IPS-20b (cell line): ENCODE measurements around the gene GRIK5.
A peak's percentile ranks its signal among the peaks of the same experiment; 100 is the strongest.

Source experiments
- H3K27ac ChIP-seq: one replicate; pipeline ENCODE4 v1.5.1; 2013; ENCODE audit warnings: low read length
- H3K27me3 ChIP-seq: 2 replicates; pipeline ENCODE4 v1.6.1; 2013; ENCODE audit warnings: mild to moderate bottlenecking, low read length, inconsistent platforms; ENCODE audit not compliant: insufficient read depth
- H3K36me3 ChIP-seq: 2 replicates; pipeline ENCODE4 v1.6.1; 2013; ENCODE audit warnings: low read depth, mild to moderate bottlenecking, inconsistent platforms, low read length, moderate library complexity; ENCODE audit not compliant: insufficient read depth
- H3K4me1 ChIP-seq: 2 replicates; pipeline ENCODE4 v1.6.1; 2013; ENCODE audit warnings: mild to moderate bottlenecking, control low read depth, inconsistent platforms, low read length, moderate library complexity; ENCODE audit not compliant: insufficient read depth
- H3K4me3 ChIP-seq: 2 replicates; pipeline ENCODE4 v1.5.1; 2013; ENCODE audit warnings: mild to moderate bottlenecking, low read length, inconsistent platforms
- H3K9ac ChIP-seq: 2 replicates; pipeline ENCODE4 v1.6.1; 2013; ENCODE audit warnings: low read depth, mild to moderate bottlenecking, inconsistent platforms, low read length, moderate library complexity
- H3K9me3 ChIP-seq: 2 replicates; pipeline ENCODE4 v1.6.1; 2013; ENCODE audit warnings: mild to moderate bottlenecking, low read depth, low read length, inconsistent platforms; ENCODE audit not compliant: insufficient read depth

GRIK5 gene

GRCh38 chr19:42074513-42075363 lies 4.7 kb upstream of the GRIK5 start:
- peak overlapping the region; percentile 74 for H3K4me3 ChIP-seq

GRCh38 chr19:42071247-42071646 lies 1.2 kb upstream of the GRIK5 start:
- Histone ChIP-seq H3K9ac (no peak overlapping the region), H3K27me3 (0 out of 2 replicates have a peak, but pooled peaks cover 5% of the 10 kb centered on the region), H3K36me3 (peaks cover 5% of the 10 kb centered on the region; the same call in 1 of the 2 replicates), H3K27ac (no peak overlapping the region), H3K9me3 (no peaks in the 10 kb centered on the region), H3K4me1 (peaks cover 19% of the 10 kb centered on the region; the same call in 1 of the 2 replicates), H3K4me3 (no peak overlapping the region)

More at GRCh38 chr19:42074513-42075363, 4.7 kb upstream of the GRIK5 start:
- peak overlapping the region; percentile 95 for H3K9ac ChIP-seq
- peak overlapping the region; percentile 87 for H3K27ac ChIP-seq
- no peaks in the 10 kb centered on the region for H3K27me3 ChIP-seq
- H3K4me1 ChIP-seq = peaks cover 14% of the 10 kb centered on the region; the same call in 1 of the 2 replicates
- H3K9me3 ChIP-seq = no peaks in the 10 kb centered on the region
- H3K36me3 ChIP-seq = peaks cover 19% of the 10 kb centered on the region

GRCh38 chr19:42068756-42069571 lies 1.0 kb downstream of the GRIK5 start:
- H3K9ac ChIP-seq = peak overlapping the region; percentile 75; the same call in 1 of the 2 replicates
- H3K4me3 ChIP-seq = peak overlapping the region; percentile 76
- peaks cover 14% of the 10 kb centered on the region; the same call in 1 of the 2 replicates for H3K4me1 ChIP-seq

GRCh38 chr19:42068361-42068755 lies 1.6 kb downstream of the GRIK5 start:
- Histone ChIP-seq H3K27me3 (0 out of 2 replicates have a peak, but pooled peaks cover 5% of the 10 kb centered on the region), H3K9me3 (no peaks in the 10 kb centered on the region), H3K27ac (no peak overlapping the region), H3K36me3 (peaks cover 31% of the 10 kb centered on the region), H3K4me1 (peaks cover 14% of the 10 kb centered on the region; the same call in 1 of the 2 replicates), H3K4me3 (peak overlapping the region; percentile 76), H3K9ac (peak overlapping the region; percentile 75; the same call in 1 of the 2 replicates)

More at GRCh38 chr19:42068756-42069571, 1.0 kb downstream of the GRIK5 start:
- H3K36me3 ChIP-seq = peaks cover 25% of the 10 kb centered on the region
- H3K9me3 ChIP-seq = no peaks in the 10 kb centered on the region
- H3K27me3 ChIP-seq = 0 out of 2 replicates have a peak, but pooled peaks cover 5% of the 10 kb centered on the region
- H3K27ac ChIP-seq = no peak overlapping the region

GRCh38 chr19:42067315-42067888 lies 2.6 kb downstream of the GRIK5 start:
- 0 out of 2 replicates have a peak, but pooled peaks cover 5% of the 10 kb centered on the region for H3K27me3 ChIP-seq
- peak overlapping the region; percentile 75; the same call in 1 of the 2 replicates for H3K9ac ChIP-seq
- peaks cover 14% of the 10 kb centered on the region; the same call in 1 of the 2 replicates for H3K4me1 ChIP-seq
- H3K27ac ChIP-seq = no peak overlapping the region
- H3K9me3 ChIP-seq = no peaks in the 10 kb centered on the region
- H3K4me3 ChIP-seq = peak overlapping the region; percentile 76
- peaks cover 40% of the 10 kb centered on the region for H3K36me3 ChIP-seq

- no peak overlapping the region for H3K4me3 ChIP-seq
- H3K9ac ChIP-seq = no peak overlapping the region
- peaks cover 14% of the 10 kb centered on the region; the same call in 1 of the 2 replicates for H3K4me1 ChIP-seq
- H3K27ac ChIP-seq = no peak overlapping the region
- H3K9me3 ChIP-seq = no peaks in the 10 kb centered on the region
- H3K36me3 ChIP-seq = peaks cover 52% of the 10 kb centered on the region
- 0 out of 2 replicates have a peak, but pooled peaks cover 5% of the 10 kb centered on the region for H3K27me3 ChIP-seq
Measured at GRCh38 chr19:42066075-42066754, 3.8 kb downstream of the GRIK5 start.

GRCh38 chr19:42065511-42065910 lies 4.5 kb downstream of the GRIK5 start:
- Histone ChIP-seq H3K27ac (no peak overlapping the region), H3K9me3 (no peaks in the 10 kb centered on the region), H3K27me3 (0 out of 2 replicates have a peak, but pooled peaks cover 5% of the 10 kb centered on the region), H3K9ac (no peak overlapping the region), H3K36me3 (peaks cover 56% of the 10 kb centered on the region), H3K4me3 (no peak overlapping the region), H3K4me1 (peaks cover 12% of the 10 kb centered on the region; the same call in 1 of the 2 replicates)

- Histone ChIP-seq H3K36me3 (peaks cover 59% of the 10 kb centered on the region), H3K4me3 (no peak overlapping the region), H3K27me3 (0 out of 2 replicates have a peak, but pooled peaks cover 5% of the 10 kb centered on the region), H3K27ac (no peak overlapping the region), H3K4me1 (peaks cover 10% of the 10 kb centered on the region; the same call in 1 of the 2 replicates), H3K9ac (no peak overlapping the region), H3K9me3 (no peaks in the 10 kb centered on the region)
Measured at GRCh38 chr19:42065051-42065450, 5.0 kb downstream of the GRIK5 start.

- H3K27me3 ChIP-seq = 0 out of 2 replicates have a peak, but pooled peaks cover 5% of the 10 kb centered on the region
- H3K36me3 ChIP-seq = peaks cover 65% of the 10 kb centered on the region
- H3K4me1 ChIP-seq = peaks cover 10% of the 10 kb centered on the region; the same call in 1 of the 2 replicates
- no peak overlapping the region for H3K4me3 ChIP-seq
- H3K9me3 ChIP-seq = no peaks in the 10 kb centered on the region
- H3K27ac ChIP-seq = no peak overlapping the region
- no peak overlapping the region for H3K9ac ChIP-seq
Measured at GRCh38 chr19:42064432-42064831, 5.6 kb downstream of the GRIK5 start.

GRCh38 chr19:42062381-42062780 lies 7.6 kb downstream of the GRIK5 start:
- Histone ChIP-seq H3K27ac (no peak overlapping the region), H3K9ac (no peak overlapping the region), H3K4me3 (no peak overlapping the region), H3K36me3 (peaks cover 79% of the 10 kb centered on the region), H3K27me3 (no peaks in the 10 kb centered on the region), H3K9me3 (no peaks in the 10 kb centered on the region), H3K4me1 (no peaks in the 10 kb centered on the region)
